SK-N-SH (cell line): ENCODE measurements around the gene HYAL2. TPM values are rescaled to one million over a fixed set of nuclear protein-coding genes. Genes with fewer than 3 reads are reported as not detected.

Experiments used
- CTCF ChIA-PET: fragments of 300-600, 350-600 bp; formaldehyde crosslinking; extraction: SDS; loops from one replicate; lab custom pipeline; 2021; lab: Yijun Ruan, JAX
- POLR2A ChIA-PET: fragments of 350-600 bp; sonication (Branson Sonifier 250); formaldehyde crosslinking; extraction: SDS; loops from one replicate; lab custom pipeline; 2020; ENCODE audit warnings: antibody characterized with exemption, inconsistent platforms; lab: Yijun Ruan, JAX
- DNase-seq: peaks from one replicate; pipeline ENCODE4 v3.0.0; 2012
- H2AFZ ChIP-seq: fragments of 200-600 bp; sonication (generic); 2 replicates; pipeline ENCODE4 v1.8.1; 2016; ENCODE audit warnings: antibody characterized with exemption, mild to moderate bottlenecking, low read depth
- H3F3A ChIP-seq: fragments of 200-600 bp; sonication (generic); replicated peaks from 2 replicates; pipeline ENCODE3; 2016; ENCODE audit warnings: antibody characterized with exemption, mild to moderate bottlenecking; ENCODE audit not compliant: insufficient read depth
- H3K27ac ChIP-seq, 2 experiments: fragments of 200-500 bp in 1 of 2; fragments of 200-600 bp in 1 of 2; sonication (Bioruptor generic) in 1 of 2; sonication (generic), shearing (Covaris generic) in 1 of 2; 2 replicates each; pipeline versions ENCODE4 v1.5.1 to v1.6.1; 2014 to 2016; ENCODE audit warnings: low read depth in 2 of 2, inconsistent platforms in 1 of 2, low read length in 1 of 2, mild to moderate bottlenecking in 1 of 2, mixed read lengths in 1 of 2
- H3K27me3 ChIP-seq: fragments of 200-600 bp; sonication (generic), shearing (Covaris generic); 2 replicates; pipeline ENCODE4 v1.6.1; 2016; ENCODE audit warnings: mixed run types; ENCODE audit not compliant: insufficient read depth
- H3K36me3 ChIP-seq, 2 experiments: fragments of 200-500 bp in 1 of 2; fragments of 200-600 bp in 1 of 2; sonication (Bioruptor generic) in 1 of 2; sonication (generic) in 1 of 2; replicated peaks in 1 of 2; 2 replicates each; pipeline versions ENCODE3 to v1.5.1; 2014 to 2016; ENCODE audit warnings: low read length in 1 of 2, mild to moderate bottlenecking in 1 of 2; ENCODE audit not compliant: insufficient read depth in 2 of 2, control insufficient read depth in 1 of 2
- H3K4me1 ChIP-seq, 2 experiments: fragments of 200-500 bp in 1 of 2; fragments of 200-600 bp in 1 of 2; sonication (Bioruptor generic) in 1 of 2; sonication (generic), shearing (Covaris generic) in 1 of 2; 2 replicates each; pipeline versions ENCODE4 v1.5.1 to v1.6.1; 2014 to 2016; ENCODE audit warnings: low read depth in 1 of 2, low read length in 1 of 2, mixed run types in 1 of 2; ENCODE audit not compliant: insufficient read depth in 2 of 2, control insufficient read depth in 1 of 2
- H3K4me2 ChIP-seq: fragments of 200-600 bp; sonication (generic), shearing (Covaris generic); 2 replicates; pipeline ENCODE4 v1.6.1; 2017; ENCODE audit warnings: mixed run types
- H3K4me3 ChIP-seq, 2 experiments: fragments of 200-500 bp in 1 of 2; fragments of 200-600 bp in 1 of 2; sonication (Bioruptor generic) in 1 of 2; sonication (generic), shearing (Covaris generic) in 1 of 2; 2 replicates each; pipeline versions ENCODE4 v1.5.1 to v1.8.1; 2014 to 2016; ENCODE audit warnings: low read depth in 2 of 2, inconsistent platforms in 1 of 2, low read length in 1 of 2, mild to moderate bottlenecking in 1 of 2, mixed read lengths in 1 of 2, moderate library complexity in 1 of 2
- H3K79me2 ChIP-seq: fragments of 200-600 bp; sonication (generic); 2 replicates; pipeline ENCODE4 v1.8.1; 2017; ENCODE audit warnings: mild to moderate bottlenecking; ENCODE audit not compliant: insufficient read depth
- H3K9ac ChIP-seq: fragments of 200-600 bp; sonication (generic); 2 replicates; pipeline ENCODE4 v1.6.1; 2017; ENCODE audit warnings: mixed run types
- H3K9me2 ChIP-seq: fragments of 200-600 bp; sonication (generic); 2 replicates; pipeline ENCODE4 v1.6.1; 2017; ENCODE audit warnings: mixed run types
- H3K9me3 ChIP-seq: fragments of 200-600 bp; sonication (generic); 2 replicates; pipeline ENCODE4 v1.6.1; 2017; ENCODE audit warnings: mixed run types, mild to moderate bottlenecking, moderate library complexity
- H4K20me1 ChIP-seq: fragments of 200-600 bp; sonication (generic); 2 replicates; pipeline ENCODE4 v1.6.1; 2017; ENCODE audit warnings: mild to moderate bottlenecking, mixed run types; ENCODE audit not compliant: insufficient read depth
- CHD2 ChIP-seq: fragments of 150-350 bp; IDR thresholded peaks from 2 replicates; pipeline ENCODE4 v1.6.1; 2018; ENCODE audit warnings: low read length; ENCODE audit not compliant: partially characterized antibody
- CTCF ChIP-seq: fragments of 200-600 bp; sonication (generic); IDR thresholded peaks from 2 replicates; pipeline ENCODE4 v1.6.1; 2017; ENCODE audit warnings: antibody characterized with exemption, mild to moderate bottlenecking, moderate library complexity
- ELF1 ChIP-seq: IDR thresholded peaks from 2 replicates; pipeline ENCODE4 v1.4.0; 2012
- EP300 ChIP-seq, 2 experiments: IDR thresholded peaks; 2 replicates each; pipeline versions ENCODE4 v1.4.0 to v1.6.1; 2012; ENCODE audit warnings: borderline replicate concordance in 1 of 2, low read depth in 1 of 2, low read length in 1 of 2
- MXI1 ChIP-seq: IDR thresholded peaks from 2 replicates; pipeline ENCODE4 v1.6.1; 2012; ENCODE audit warnings: mild to moderate bottlenecking, low read depth, low read length, improper control_type of control experiment
- PBX3 ChIP-seq: IDR thresholded peaks from 2 replicates; pipeline ENCODE4; 2012
- RAD21 ChIP-seq: IDR thresholded peaks from 2 replicates; pipeline ENCODE4 v1.6.1; 2012; ENCODE audit warnings: mild to moderate bottlenecking, low read length
- RCOR1 ChIP-seq: fragments of 150-350 bp; IDR thresholded peaks from 2 replicates; pipeline ENCODE4 v1.6.1; 2017; ENCODE audit warnings: antibody characterized with exemption, low read length
- RFX5 ChIP-seq: IDR thresholded peaks from 2 replicates; pipeline ENCODE4 v1.6.1; 2012; ENCODE audit warnings: mild to moderate bottlenecking, improper control_type of control experiment, low read length
- SIN3A ChIP-seq: IDR thresholded peaks from 2 replicates; pipeline ENCODE4 v1.6.1; 2012; ENCODE audit warnings: low read depth, mild to moderate bottlenecking, low read length, moderate library complexity, borderline replicate concordance
- SMC3 ChIP-seq: IDR thresholded peaks from 2 replicates; pipeline ENCODE4 v1.6.1; 2012; ENCODE audit warnings: low read depth, low read length, improper control_type of control experiment
- TAF1 ChIP-seq: IDR thresholded peaks from 2 replicates; pipeline ENCODE4 v1.6.1; 2012; ENCODE audit warnings: low read depth, mild to moderate bottlenecking, low read length, moderate library complexity, borderline replicate concordance
- TEAD4 ChIP-seq: IDR thresholded peaks from 2 replicates; pipeline ENCODE4 v1.4.0; 2012; ENCODE audit warnings: mild to moderate bottlenecking, borderline replicate concordance; ENCODE audit not compliant: insufficient read depth
- WGBS: methylation state at CpG from one replicate; pipeline ENCODE4 v1.1.6; 2017; ENCODE audit warnings: low lambda C conversion rate; 5-methylcytosine and 5-hydroxymethylcytosine counted together
- polyA plus RNA-seq, 3 experiments: library from polyadenylated mRNA; depleted of rRNA; stranded (reverse); fragments of >200 nt; gene quantifications; 2 replicates each; pipeline ENCODE4 v1.2.3, GENCODE V29; 2012
- TF ChIP-seq, protein P1 (sequence below): IDR thresholded peaks from 2 replicates; pipeline ENCODE4 v1.4.0; 2012; ENCODE audit warnings: low read depth, borderline replicate concordance
- TF ChIP-seq, protein P2 (sequence below): fragments of 150-350 bp; IDR thresholded peaks from 2 replicates; pipeline ENCODE4 v1.6.1; 2017; ENCODE audit warnings: antibody characterized with exemption, low read length, low read depth, borderline replicate concordance

HYAL2 gene
- polyA plus RNA-seq, 1 of the 3 experiments (the other 2 are of a cell fraction) = 135 TPM

DNA sequence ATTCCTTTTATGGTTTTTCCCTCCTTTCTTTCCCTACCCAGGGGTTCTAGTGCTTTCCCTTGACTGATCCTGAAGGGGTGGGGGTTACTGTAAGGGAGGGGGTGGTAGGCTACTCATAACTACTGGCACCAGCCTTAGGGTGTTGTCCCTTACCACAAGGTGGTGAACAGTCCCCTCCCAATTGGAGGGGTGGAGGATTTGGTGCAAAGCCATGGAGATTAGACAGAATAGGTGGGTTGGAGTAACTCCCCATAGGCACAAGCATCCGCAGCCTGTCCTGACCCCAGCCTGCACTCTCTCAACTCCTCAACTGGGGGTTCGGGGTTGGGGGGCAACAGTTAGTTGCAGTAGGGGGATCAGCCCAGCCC lies 2.6 kb upstream of the HYAL2 start:
- Histone ChIP-seq H2AFZ (no peak overlapping the region), H3K79me2 (peaks cover 31% of the 10 kb centered on the region), H3K27me3 (no peaks in the 10 kb centered on the region), H3K9ac (no peak overlapping the region), H3F3A (peaks cover 26% of the 10 kb centered on the region), H3K9me2 (no peaks in the 10 kb centered on the region), H3K36me3 (peaks cover under 1 to 26% of the 10 kb centered on the region in 2 experiments), H3K4me2 (no peak overlapping the region), H3K9me3 (no peaks in the 10 kb centered on the region), H3K4me1 (peaks cover 0 to 30% of the 10 kb centered on the region in 2 experiments; a peak in 2 of 4 replicates), H3K27ac (no peak overlapping the region), H4K20me1 (no peaks in the 10 kb centered on the region), H3K4me3 (no peak overlapping the region)
- ChIA-PET CTCF (interaction anchor here (0.6 to 6.0 kb wide), 19 partner anchors 10 to 225 kb away, joined by 3 to 60 read pairs (median 4); partner anchors contain the start of genes HYAL1, HYAL3 and NAA80), POLR2A (interaction anchor here (1.7 kb wide), 1 partner anchor 33 kb away, joined by 6 read pairs; the partner anchor contains the start of gene IFRD2)
- no peak for DNase-seq
- 68% methylated on average over 2 of the region's 2 CpGs for WGBS
- TF ChIP-seq SMC3 (no peak), EP300 (IDR thresholded peaks at IDR 0.05; ENCODE audit: borderline replicate concordance in 1 of 2, low read depth in 1 of 2, low read length in 1 of 2) (no peak), RFX5 (no peak), CHD2 (no peak), TAF1 (no peak), SIN3A (no peak), PBX3 (no peak), TEAD4 (no peak), RCOR1 (no peak)
- TF ChIP-seq, protein P1, sequence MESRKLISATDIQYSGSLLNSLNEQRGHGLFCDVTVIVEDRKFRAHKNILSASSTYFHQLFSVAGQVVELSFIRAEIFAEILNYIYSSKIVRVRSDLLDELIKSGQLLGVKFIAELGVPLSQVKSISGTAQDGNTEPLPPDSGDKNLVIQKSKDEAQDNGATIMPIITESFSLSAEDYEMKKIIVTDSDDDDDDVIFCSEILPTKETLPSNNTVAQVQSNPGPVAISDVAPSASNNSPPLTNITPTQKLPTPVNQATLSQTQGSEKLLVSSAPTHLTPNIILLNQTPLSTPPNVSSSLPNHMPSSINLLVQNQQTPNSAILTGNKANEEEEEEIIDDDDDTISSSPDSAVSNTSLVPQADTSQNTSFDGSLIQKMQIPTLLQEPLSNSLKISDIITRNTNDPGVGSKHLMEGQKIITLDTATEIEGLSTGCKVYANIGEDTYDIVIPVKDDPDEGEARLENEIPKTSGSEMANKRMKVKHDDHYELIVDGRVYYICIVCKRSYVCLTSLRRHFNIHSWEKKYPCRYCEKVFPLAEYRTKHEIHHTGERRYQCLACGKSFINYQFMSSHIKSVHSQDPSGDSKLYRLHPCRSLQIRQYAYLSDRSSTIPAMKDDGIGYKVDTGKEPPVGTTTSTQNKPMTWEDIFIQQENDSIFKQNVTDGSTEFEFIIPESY = no peak

DNA sequence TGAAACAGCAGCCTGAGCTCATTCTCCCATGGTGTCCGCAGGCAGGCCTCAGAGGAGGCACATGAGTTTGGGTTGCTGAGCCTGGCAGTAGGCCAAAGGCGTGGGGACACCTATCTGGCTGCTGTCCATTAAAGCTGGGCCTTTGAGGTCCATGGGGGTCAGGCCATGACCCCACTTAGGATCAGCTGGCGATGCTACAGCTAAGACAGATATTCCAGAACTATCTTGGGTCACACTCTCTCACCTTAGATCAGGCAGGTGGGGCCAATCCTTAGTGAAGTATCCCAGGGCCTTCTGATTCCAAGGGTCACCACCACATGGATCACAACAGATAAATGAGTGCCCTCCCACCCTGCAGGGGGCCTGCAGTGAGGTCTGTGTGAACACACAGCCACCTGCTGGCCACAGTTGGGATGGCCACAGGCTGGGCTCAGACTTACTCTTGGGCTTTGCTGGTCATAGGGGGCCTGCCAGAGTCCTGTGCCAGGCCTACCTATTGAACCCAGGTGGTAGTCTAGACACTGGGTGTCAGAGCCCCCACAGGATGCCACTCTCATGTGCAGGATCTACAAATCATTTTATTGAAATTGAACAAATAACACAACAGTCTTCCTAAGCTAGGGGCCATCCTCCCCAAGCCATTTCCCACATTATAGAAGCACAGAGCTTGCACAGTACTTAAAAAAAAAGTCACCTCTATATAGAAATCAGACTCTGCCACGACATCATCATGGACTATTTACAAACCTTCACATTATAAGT lies 2.0 kb upstream of the HYAL2 start:
- H4K20me1 ChIP-seq = no peaks in the 10 kb centered on the region
- CTCF ChIA-PET = interaction anchor here (0.6 to 6.0 kb wide), 34 partner anchors 9 to 289 kb away, joined by 3 to 60 read pairs (median 4); partner anchors contain the start of genes HYAL1, HYAL3, NAA80 and RASSF1
- DNase-seq = peak; percentile 85
- H3K27me3 ChIP-seq = no peaks in the 10 kb centered on the region
- H3K9me2 ChIP-seq = no peaks in the 10 kb centered on the region
- H3K9ac ChIP-seq = no peak overlapping the region
- H3K4me3 ChIP-seq = no peak overlapping the region; a peak in 1 of 4 replicates
- H3K4me1 ChIP-seq = peaks cover 0 to 36% of the 10 kb centered on the region in 2 experiments; a peak in 2 of 4 replicates
- POLR2A ChIA-PET = interaction anchor here (0.7 to 1.7 kb wide), 3 partner anchors 13 to 32 kb away, joined by 3 to 6 read pairs (median 4); partner anchors contain the start of genes CYB561D2, IFRD2 and NPRL2
- no peak overlapping the region for H2AFZ ChIP-seq
- H3K79me2 ChIP-seq = peaks cover 37% of the 10 kb centered on the region
- H3K36me3 ChIP-seq = peaks cover under 1 to 25% of the 10 kb centered on the region in 2 experiments
- TF ChIP-seq, protein P2, sequence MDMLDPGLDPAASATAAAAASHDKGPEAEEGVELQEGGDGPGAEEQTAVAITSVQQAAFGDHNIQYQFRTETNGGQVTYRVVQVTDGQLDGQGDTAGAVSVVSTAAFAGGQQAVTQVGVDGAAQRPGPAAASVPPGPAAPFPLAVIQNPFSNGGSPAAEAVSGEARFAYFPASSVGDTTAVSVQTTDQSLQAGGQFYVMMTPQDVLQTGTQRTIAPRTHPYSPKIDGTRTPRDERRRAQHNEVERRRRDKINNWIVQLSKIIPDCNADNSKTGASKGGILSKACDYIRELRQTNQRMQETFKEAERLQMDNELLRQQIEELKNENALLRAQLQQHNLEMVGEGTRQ = no peak
- no peak for TF ChIP-seq ELF1
- TF ChIP-seq TAF1 = no peak
- peak; percentile 69 for TF ChIP-seq SMC3
- peak; percentile 32; the same call in 1 of the 2 replicates for TF ChIP-seq MXI1
- TF ChIP-seq RAD21 = peak; percentile 77
- peak; percentile 81 for TF ChIP-seq CTCF
- peaks cover 21% of the 10 kb centered on the region for H3F3A ChIP-seq
- WGBS = 0% methylated on average over 1 of the region's 4 CpGs
- H3K27ac ChIP-seq = no peak overlapping the region; a peak in 1 of 4 replicates
- no peaks in the 10 kb centered on the region for H3K9me3 ChIP-seq
- no peak overlapping the region for H3K4me2 ChIP-seq
